ENCODE measurements around the gene ZNF454. TPM values are rescaled to one million over a fixed set of nuclear protein-coding genes. Genes with fewer than 3 reads are reported as not detected.
A peak's percentile ranks its signal among the peaks of the same experiment; 100 is the strongest.

Gene ZNF454
- total RNA-seq, 1 experiment from 2014 or later, result 4.3 TPM

- ATAC-seq (no peak), DNase-seq (ENCODE audit: low spot score) (no peak)
- Mint-ChIP-seq H3K36me3 (peaks cover 3% of the 10 kb centered on the region), H3K27me3 (ENCODE audit: low read depth) (peaks cover 60% of the 10 kb centered on the region), H3K4me1 (peaks cover 19% of the 10 kb centered on the region), H3K4me3 (peak overlapping the region; percentile 60), H3K27ac (no peak overlapping the region), H3K9me3 (peaks cover 14% of the 10 kb centered on the region)
- POLR2A ChIA-PET, result no interaction called here
- TF ChIP-seq ZNF532 (CRISPR knock-in tag; IDR thresholded peaks at IDR 0.05; ENCODE audit: borderline replicate concordance) (no peak), IRF1 (CRISPR knock-in tag; IDR thresholded peaks at IDR 0.05) (no peak)
- CTCF ChIA-PET, result no interaction called here
Measured at GRCh38 chr5:178993236-178993765, 52.3 kb downstream of the ZNF454 start.

- ChIA-PET POLR2A (no interaction called here), CTCF (interaction anchor here (0.6 to 1.2 kb wide), 3 partner anchors 95 to 510 kb away, joined by 3 read pairs; no protein-coding TSS in a partner anchor)
- no peak for ATAC-seq
- peaks cover 64% of the 10 kb centered on the region for H3K27me3 Mint-ChIP-seq (ENCODE audit: low read depth)
- peaks cover 3% of the 10 kb centered on the region for H3K36me3 Mint-ChIP-seq
- peak; percentile 65; the same call in 1 of the 2 replicates for TF ChIP-seq TEAD1 (CRISPR knock-in tag; IDR thresholded peaks at IDR 0.05)
- TF ChIP-seq E2F5 (CRISPR knock-in tag; IDR thresholded peaks at IDR 0.05), result peak; percentile 19; the same call in 1 of the 2 replicates
- TF ChIP-seq ATF3 (CRISPR knock-in tag; conservative IDR thresholded peaks at IDR 0.05), result no peak
- H3K4me1 Mint-ChIP-seq, result peaks cover 19% of the 10 kb centered on the region
- H3K9me3 Mint-ChIP-seq, result peaks cover 15% of the 10 kb centered on the region
- peak overlapping the region; percentile 60 for H3K4me3 Mint-ChIP-seq
- DNase-seq (ENCODE audit: low spot score), result no peak
- H3K27ac Mint-ChIP-seq, result no peak overlapping the region
Measured at GRCh38 chr5:178993955-178994579, 53.1 kb downstream of the ZNF454 start.

- Mint-ChIP-seq H3K4me1 (peaks cover 19% of the 10 kb centered on the region), H3K36me3 (peaks cover 3% of the 10 kb centered on the region), H3K27ac (no peak within 1 kb of the TSS), H3K9me3 (peaks cover 8% of the 10 kb centered on the region), H3K4me3 (peak within 1 kb of the TSS; percentile 64), H3K27me3 (ENCODE audit: low read depth) (peaks cover 64% of the 10 kb centered on the region)
- peak; percentile 44 for ATAC-seq
- peak; percentile 61 for DNase-seq (ENCODE audit: low spot score)
- POLR2A ChIA-PET, result interaction anchor here (1.1 kb wide), 1 partner anchor 135 kb away, joined by 3 read pairs; the partner anchor contains the start of gene ZNF354B
- CTCF ChIA-PET, result interaction anchor here (0.5 to 1.2 kb wide), 5 partner anchors 96 to 693 kb away, joined by 3 to 5 read pairs (median 3); partner anchors contain the start of gene ZNF354A
- TF ChIP-seq MLX (CRISPR knock-in tag; IDR thresholded peaks at IDR 0.05) (no peak), ZNF219 (CRISPR knock-in tag; IDR thresholded peaks at IDR 0.05; ENCODE audit: borderline replicate concordance) (peak; percentile 78; the same call in 1 of the 2 replicates), JUN (CRISPR knock-in tag; IDR thresholded peaks at IDR 0.05) (peak; percentile 90), FOXK1 (CRISPR knock-in tag; IDR thresholded peaks at IDR 0.05) (peak; percentile 80), ZNF232 (CRISPR knock-in tag; IDR thresholded peaks at IDR 0.05) (no peak), ZNF317 (CRISPR knock-in tag; IDR thresholded peaks at IDR 0.05; ENCODE audit: borderline replicate concordance, low read depth) (peak; percentile 29; the same call in 1 of the 2 replicates), IRF2 (CRISPR knock-in tag; IDR thresholded peaks at IDR 0.05; ENCODE audit: borderline replicate concordance, low read depth) (no peak; the same call in 1 of the 2 replicates), ARID4B (CRISPR knock-in tag; IDR thresholded peaks at IDR 0.05; ENCODE audit: borderline replicate concordance) (peak; percentile 96; the same call in 1 of the 2 replicates), RELA (CRISPR knock-in tag; IDR thresholded peaks at IDR 0.05; ENCODE audit: borderline replicate concordance) (peak; percentile 93; the same call in 1 of the 2 replicates), ESRRA (CRISPR knock-in tag; IDR thresholded peaks at IDR 0.05; ENCODE audit: borderline replicate concordance) (peak; percentile 91; the same call in 1 of the 2 replicates), ELF4 (CRISPR knock-in tag; IDR thresholded peaks at IDR 0.05; ENCODE audit: low read depth) (0 out of 2 replicates have a peak, but pooled peaks have one; percentile 34), SP1 (CRISPR knock-in tag; conservative IDR thresholded peaks at IDR 0.05) (no peak; the same call in 1 of the 2 replicates)
Measured at GRCh38 chr5:178994580-178995340, 53.8 kb downstream of the ZNF454 start, which contains the start of gene GRM6. Gene GRM6, minus strand, starts transcription at chr5:178995320. Its CDS starts 376 bp downstream, at chr5:178994944.
